GM21360 (cell line): Measurements from ENCODE around the gene COMT.

ENCODE experiments used
- ATAC-seq: cut with Tn5 transposase; IDR thresholded peaks from one replicate; pipeline ENCODE4 v1.9.1; 2021; ENCODE audit warnings: mild to moderate bottlenecking, moderate library complexity; ENCODE audit not compliant: unreplicated experiment

COMT gene

GRCh38 chr22:19980766-19981165 is 39.2 kb downstream of the COMT start:
- no peak for ATAC-seq

GRCh38 chr22:19981171-19981960 is 39.8 kb downstream of the COMT start:
- ATAC-seq = no peak

- no peak for ATAC-seq
Measured at GRCh38 chr22:19981961-19982920, 40.7 kb downstream of the COMT start.

DNA sequence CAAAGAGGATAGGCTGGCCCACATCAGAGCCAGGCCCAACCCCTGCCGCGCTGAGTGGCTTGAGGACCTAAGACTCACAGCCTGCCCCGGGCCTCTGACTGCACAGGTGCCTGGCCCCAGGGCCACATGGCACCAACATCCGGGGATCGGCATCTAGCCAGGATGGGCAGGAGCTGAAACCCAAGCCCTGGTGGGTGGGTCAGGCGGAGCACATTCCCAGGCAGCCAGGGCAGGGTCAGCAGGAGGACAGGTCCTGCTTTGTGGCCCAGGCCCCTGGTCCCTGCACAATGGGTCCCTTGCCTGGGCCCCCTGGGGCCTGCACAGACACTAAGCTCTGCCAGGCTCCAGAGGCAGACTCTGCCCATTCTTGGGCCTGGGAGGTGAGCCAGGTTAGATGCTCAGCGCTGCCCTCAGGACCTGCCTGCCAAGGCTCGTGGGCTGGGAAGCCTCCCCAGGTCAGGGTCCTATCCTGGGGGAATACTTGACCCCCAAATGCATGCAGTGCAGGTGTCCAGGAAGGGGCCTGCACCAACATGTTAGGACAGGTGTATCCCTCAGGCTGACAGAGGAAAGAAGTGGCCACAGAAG is 41.5 kb downstream of the COMT start:
- no peak for ATAC-seq

GRCh38 chr22:19983741-19984140 is 42.2 kb downstream of the COMT start:
- no peak for ATAC-seq

DNA sequence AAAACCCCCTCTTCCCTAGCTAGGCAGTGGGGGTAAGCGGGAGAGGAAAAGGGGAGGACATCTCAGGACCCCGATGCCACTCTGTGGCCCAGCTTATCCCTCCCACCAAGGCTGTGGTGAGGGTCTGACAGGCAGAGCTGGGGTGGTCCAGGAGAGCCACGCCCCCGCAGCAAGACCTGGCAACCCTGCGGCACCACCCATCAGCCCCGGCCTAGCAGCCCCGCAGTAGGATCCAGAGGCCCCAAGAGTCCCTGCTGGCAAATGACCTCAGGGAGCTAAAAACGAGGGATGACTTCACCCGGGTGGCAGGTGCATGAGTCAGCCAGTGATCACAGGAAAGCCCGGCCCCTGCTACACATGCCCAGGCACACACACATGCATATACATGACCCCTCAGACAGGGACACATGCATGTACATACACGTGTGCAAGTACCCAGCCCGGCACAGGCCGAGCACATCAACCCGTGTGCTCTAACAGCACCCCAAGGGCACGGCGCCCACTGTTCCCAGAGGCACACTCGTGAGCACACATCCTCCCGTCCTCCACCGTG is 42.7 kb downstream of the COMT start:
- ATAC-seq = no peak

GRCh38 chr22:19984851-19985811 is 43.6 kb downstream of the COMT start:
- ATAC-seq = no peak

GRCh38 chr22:19986011-19986409 is 44.4 kb downstream of the COMT start:
- no peak for ATAC-seq

DNA sequence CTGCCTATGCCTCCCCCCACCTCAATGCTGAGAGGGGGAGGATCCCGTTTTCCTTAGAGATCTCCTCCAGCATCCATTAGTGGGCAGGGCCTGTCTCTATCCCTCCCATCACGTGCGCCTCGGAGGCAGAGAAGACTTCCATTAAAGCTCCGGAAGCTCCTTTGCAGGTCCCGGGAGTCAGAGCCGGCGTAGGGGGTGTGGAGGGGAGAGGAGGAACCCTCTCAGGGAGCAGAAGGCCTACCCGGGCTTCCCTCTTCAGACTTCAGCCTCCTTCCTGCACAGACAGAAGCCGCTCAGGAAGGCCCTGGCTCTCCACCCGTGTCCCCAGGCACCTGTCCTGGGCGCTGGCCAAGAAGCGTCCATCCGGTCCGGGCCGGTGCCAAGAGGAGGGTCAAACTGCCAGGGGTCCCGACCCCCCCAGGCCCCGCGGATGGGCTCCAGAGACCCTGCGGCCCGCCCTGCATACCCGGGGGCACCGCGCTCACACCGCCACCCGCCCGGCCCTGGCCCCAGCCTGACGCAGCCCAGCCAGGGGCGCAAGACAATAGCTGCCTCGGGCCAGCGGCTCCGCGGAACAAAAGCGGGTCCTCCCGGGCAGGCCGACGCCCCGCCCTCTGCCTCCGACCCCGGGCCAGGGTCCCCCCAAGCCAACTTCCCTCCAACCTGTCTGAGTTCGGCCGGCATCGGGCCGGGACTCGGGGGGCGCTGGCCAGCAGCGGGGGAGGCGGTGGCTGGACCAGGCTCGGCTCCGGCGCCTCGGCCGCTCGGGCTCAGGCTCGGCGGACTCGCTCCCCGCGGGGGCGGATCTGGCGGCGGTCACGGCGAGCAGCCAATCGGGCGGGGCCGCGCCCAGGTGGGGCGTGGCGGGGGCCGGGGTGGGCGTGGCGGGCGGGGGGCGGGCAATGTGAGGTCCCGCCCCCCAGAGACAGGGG is 45.1 kb downstream of the COMT start:
- peak; percentile 56 for ATAC-seq

DNA sequence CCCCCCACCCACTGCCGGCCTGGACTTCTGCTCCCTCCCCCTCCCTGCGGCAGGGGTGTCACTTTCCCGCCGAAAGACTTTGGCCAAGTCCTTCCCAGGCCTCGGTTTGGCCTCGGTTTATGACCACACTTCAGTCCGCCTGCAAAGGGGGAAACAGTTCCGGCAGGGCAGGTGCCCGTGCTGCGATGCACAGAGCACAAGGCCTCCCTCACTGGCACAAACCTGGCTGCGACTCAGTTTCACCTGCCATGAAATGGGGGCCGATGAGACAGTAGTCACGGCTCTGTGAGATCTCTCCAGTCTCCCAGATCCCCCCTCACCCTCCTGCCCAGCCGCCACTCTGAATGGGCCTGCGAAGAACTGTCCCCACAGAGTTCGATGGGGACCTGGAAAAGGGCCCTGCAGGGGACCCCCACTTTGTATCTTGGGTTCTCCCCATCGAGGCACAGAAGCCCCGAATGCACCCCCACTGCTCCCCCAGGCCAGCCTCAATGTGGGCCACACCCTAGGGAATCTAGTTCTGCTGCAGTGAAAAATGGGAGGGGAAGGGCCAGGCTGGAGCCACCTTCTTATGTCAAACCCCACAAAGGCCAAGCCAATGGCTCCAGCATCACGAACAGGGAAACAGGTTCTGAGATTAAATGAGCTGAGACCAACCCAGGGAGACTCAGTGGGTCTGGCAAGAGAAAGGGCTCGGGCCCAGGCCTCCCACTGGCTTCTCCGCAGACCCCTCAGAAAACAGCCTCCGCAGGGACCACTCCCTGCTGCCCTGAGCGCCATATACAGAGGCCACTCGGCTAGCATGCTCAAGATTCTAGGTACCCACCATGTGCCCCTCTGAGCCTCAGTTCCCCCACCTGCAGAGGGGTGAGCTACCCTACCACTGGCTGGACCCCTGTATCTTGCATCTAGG is 46.1 kb downstream of the COMT start:
- ATAC-seq = no peak

DNA sequence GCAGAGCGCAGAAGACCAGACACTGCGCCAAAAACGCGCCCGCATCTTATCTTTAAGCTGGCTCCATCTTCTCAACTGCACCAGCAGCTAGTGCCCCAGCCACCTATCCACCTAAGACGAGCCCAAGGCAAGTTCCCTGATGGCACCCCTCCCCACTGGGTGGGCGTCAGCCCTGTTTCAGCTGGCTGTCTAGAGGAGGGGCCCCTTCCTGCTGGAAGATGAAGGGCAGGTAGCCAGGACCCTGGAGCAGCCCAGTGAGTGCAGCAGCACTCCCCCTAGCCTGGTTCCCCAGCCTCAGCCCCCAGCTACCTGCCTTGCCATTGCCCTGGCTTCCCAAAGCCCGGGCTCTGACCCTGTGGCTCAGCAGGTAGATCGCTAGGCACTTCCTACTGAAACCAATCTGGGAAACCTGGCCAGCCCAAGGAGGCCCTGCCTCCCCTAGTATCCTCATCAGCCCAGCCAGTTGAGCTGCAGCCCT is 46.8 kb downstream of the COMT start:
- no peak for ATAC-seq

GRCh38 chr22:19988965-19989724 is 47.6 kb downstream of the COMT start:
- ATAC-seq = no peak

- no peak for ATAC-seq
Measured at GRCh38 chr22:19989725-19990067, 48.1 kb downstream of the COMT start.

GRCh38 chr22:19990188-19990587 is 48.6 kb downstream of the COMT start:
- no peak for ATAC-seq

- ATAC-seq = no peak
Measured at GRCh38 chr22:19990609-19991394, 49.2 kb downstream of the COMT start.

- ATAC-seq = no peak
Measured at GRCh38 chr22:19991395-19991644, 49.7 kb downstream of the COMT start.
